ENCODE data around the gene DOC2B. TPM values are rescaled to one million over a fixed set of nuclear protein-coding genes. Genes with fewer than 3 reads are reported as not detected.
"Not testable (repeated sequence)": the region's sequence is repeated elsewhere in the genome, so short reads cannot be mapped to it uniquely, and the experiment has no call there.

DOC2B gene
- total RNA-seq, 1 experiment from 2014 or later, result 1.5 TPM

DNA sequence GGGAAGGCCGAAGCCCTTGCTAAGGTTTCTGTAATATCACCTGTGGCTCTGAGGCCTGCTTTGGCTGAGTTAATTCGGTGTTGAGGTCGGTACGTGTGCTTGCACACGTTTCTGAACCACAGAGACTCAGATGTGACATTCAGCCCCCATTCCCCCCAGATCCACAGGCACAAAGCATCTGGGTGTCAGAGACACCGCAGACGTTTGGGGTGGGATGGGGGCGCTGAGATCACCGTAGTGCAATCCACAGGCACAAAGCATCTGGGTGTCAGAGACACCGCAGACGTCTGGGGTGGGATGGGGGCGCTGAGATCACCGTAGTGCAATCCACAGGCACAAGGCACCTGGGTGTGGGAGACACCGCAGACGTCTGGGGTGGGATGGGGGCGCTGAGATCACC is 19.8 kb upstream of the DOC2B start:
- H3K27ac ChIP-seq (ENCODE audit: low read length); intact Hi-C loops (cut with micrococcal nuclease; ENCODE audit: unreplicated experiment); in situ Hi-C loops (cut with HindIII; ENCODE audit: low pct_unique_long_range_greater_than_20kb, low sequenced_read_pairs); H3K36me3 ChIP-seq (ENCODE audit: control insufficient read depth, insufficient read depth, low read length); CTCF ChIA-PET; H3K9me3 ChIP-seq (ENCODE audit: control insufficient read depth, insufficient read depth, low read depth, low read length); BruUV-seq (replicated peaks); DNase-seq (ENCODE audit: low read depth, low spot score); ATAC-seq; H3K27me3 ChIP-seq (ENCODE audit: control insufficient read depth, insufficient read depth, low read length); POLR2A ChIA-PET; H3K4me3 ChIP-seq (ENCODE audit: low read depth in 2 of 2, low read length in 2 of 2): not testable (repeated sequence)
- peaks cover 21% of the 10 kb centered on the region for H3K4me1 ChIP-seq (ENCODE audit: control insufficient read depth, insufficient read depth, low read length)

- peak; percentile 29 for ATAC-seq
- Histone ChIP-seq H3K9me3 (ENCODE audit: control insufficient read depth, insufficient read depth, low read depth, low read length) (no peaks in the 10 kb centered on the region), H3K27me3 (ENCODE audit: control insufficient read depth, insufficient read depth, low read length) (no peaks in the 10 kb centered on the region), H3K36me3 (ENCODE audit: control insufficient read depth, insufficient read depth, low read length) (no peaks in the 10 kb centered on the region), H3K4me1 (ENCODE audit: control insufficient read depth, insufficient read depth, low read length) (peaks cover 21% of the 10 kb centered on the region), H3K27ac (ENCODE audit: low read length) (peak overlapping the region; percentile 51; the same call in 1 of the 2 replicates), H3K4me3 (ENCODE audit: low read depth in 2 of 2, low read length in 2 of 2) (no peak overlapping the region)
- ChIA-PET POLR2A (no interaction called here), CTCF (no interaction called here)
- in situ Hi-C loops (cut with HindIII; ENCODE audit: low pct_unique_long_range_greater_than_20kb, low sequenced_read_pairs), result no loop called here
- BruUV-seq (replicated peaks), result no TSS peak
- TF ChIP-seq POLR2AphosphoS5 (IDR thresholded peaks at IDR 0.05; ENCODE audit: low read depth, low read length), result no peak
- TF ChIP-seq TCF7L2 (IDR thresholded peaks at IDR 0.05; ENCODE audit: low read depth, low read length), result no peak
- TF ChIP-seq, protein P1, sequence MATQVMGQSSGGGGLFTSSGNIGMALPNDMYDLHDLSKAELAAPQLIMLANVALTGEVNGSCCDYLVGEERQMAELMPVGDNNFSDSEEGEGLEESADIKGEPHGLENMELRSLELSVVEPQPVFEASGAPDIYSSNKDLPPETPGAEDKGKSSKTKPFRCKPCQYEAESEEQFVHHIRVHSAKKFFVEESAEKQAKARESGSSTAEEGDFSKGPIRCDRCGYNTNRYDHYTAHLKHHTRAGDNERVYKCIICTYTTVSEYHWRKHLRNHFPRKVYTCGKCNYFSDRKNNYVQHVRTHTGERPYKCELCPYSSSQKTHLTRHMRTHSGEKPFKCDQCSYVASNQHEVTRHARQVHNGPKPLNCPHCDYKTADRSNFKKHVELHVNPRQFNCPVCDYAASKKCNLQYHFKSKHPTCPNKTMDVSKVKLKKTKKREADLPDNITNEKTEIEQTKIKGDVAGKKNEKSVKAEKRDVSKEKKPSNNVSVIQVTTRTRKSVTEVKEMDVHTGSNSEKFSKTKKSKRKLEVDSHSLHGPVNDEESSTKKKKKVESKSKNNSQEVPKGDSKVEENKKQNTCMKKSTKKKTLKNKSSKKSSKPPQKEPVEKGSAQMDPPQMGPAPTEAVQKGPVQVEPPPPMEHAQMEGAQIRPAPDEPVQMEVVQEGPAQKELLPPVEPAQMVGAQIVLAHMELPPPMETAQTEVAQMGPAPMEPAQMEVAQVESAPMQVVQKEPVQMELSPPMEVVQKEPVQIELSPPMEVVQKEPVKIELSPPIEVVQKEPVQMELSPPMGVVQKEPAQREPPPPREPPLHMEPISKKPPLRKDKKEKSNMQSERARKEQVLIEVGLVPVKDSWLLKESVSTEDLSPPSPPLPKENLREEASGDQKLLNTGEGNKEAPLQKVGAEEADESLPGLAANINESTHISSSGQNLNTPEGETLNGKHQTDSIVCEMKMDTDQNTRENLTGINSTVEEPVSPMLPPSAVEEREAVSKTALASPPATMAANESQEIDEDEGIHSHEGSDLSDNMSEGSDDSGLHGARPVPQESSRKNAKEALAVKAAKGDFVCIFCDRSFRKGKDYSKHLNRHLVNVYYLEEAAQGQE (IDR thresholded peaks at IDR 0.05; ENCODE audit: insufficient read depth in 1 of 2, low read depth in 2 of 2, low read length in 1 of 2), result no peak
- TF ChIP-seq SIN3A (IDR thresholded peaks at IDR 0.05; ENCODE audit: borderline replicate concordance, insufficient read depth, low read depth, low read length), result no peak
- TF ChIP-seq, protein P2, sequence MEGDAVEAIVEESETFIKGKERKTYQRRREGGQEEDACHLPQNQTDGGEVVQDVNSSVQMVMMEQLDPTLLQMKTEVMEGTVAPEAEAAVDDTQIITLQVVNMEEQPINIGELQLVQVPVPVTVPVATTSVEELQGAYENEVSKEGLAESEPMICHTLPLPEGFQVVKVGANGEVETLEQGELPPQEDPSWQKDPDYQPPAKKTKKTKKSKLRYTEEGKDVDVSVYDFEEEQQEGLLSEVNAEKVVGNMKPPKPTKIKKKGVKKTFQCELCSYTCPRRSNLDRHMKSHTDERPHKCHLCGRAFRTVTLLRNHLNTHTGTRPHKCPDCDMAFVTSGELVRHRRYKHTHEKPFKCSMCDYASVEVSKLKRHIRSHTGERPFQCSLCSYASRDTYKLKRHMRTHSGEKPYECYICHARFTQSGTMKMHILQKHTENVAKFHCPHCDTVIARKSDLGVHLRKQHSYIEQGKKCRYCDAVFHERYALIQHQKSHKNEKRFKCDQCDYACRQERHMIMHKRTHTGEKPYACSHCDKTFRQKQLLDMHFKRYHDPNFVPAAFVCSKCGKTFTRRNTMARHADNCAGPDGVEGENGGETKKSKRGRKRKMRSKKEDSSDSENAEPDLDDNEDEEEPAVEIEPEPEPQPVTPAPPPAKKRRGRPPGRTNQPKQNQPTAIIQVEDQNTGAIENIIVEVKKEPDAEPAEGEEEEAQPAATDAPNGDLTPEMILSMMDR (IDR thresholded peaks at IDR 0.05), result no peak
- intact Hi-C loops (cut with micrococcal nuclease; ENCODE audit: unreplicated experiment), result no loop called here
- DNase-seq (ENCODE audit: low read depth, low spot score), result no peak
These were observed 19.1 kb upstream of the DOC2B start for GRCh38 chr17:200586-200985.

DNA sequence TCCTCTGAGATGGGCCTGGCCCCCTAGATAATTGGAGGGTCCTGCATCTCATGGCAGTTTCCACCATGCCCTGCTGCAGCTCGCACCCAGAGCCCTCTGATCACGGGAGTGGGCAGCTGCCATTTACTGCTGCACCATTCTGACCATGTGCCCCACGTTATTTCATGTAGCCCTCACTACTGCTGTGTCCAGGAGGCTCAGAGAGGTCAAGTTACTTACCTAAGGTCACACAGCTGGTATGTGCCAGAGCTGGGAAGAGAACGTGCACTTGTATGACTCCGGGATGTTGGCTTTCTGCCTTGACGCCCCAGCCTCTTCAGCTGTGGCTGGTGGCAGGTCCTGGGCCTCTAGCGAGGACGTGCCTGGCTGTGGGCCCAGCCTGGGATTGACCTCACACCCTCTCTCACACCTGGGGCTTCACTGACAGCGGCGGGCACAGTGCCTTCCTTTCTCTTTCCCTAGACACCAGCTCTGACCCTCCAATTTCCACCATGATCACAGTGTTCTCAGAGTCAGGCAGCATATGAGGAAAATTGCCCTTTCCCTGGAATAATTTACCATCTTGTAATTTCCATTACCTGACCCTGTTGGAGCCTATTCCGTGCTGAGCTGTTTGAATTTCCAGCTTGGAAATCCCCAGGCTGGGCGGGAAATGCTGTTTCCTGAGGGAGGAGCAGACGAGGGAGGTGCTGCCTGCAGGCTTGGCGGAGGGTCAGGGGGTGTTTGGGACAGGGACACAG is 18.5 kb upstream of the DOC2B start:
- no peaks in the 10 kb centered on the region for H3K27me3 ChIP-seq (ENCODE audit: control insufficient read depth, insufficient read depth, low read length)
- POLR2A ChIA-PET, result no interaction called here
- DNase-seq (ENCODE audit: low read depth, low spot score) (no peak), ATAC-seq (peak; percentile 77)
- no peaks in the 10 kb centered on the region for H3K9me3 ChIP-seq (ENCODE audit: control insufficient read depth, insufficient read depth, low read depth, low read length)
- peak overlapping the region; percentile 51; the same call in 1 of the 2 replicates for H3K27ac ChIP-seq (ENCODE audit: low read length)
- intact Hi-C loops (cut with micrococcal nuclease; ENCODE audit: unreplicated experiment), result no loop called here
- H3K36me3 ChIP-seq (ENCODE audit: control insufficient read depth, insufficient read depth, low read length), result no peaks in the 10 kb centered on the region
- H3K4me1 ChIP-seq (ENCODE audit: control insufficient read depth, insufficient read depth, low read length), result peaks cover 21% of the 10 kb centered on the region
- TF ChIP-seq POLR2AphosphoS5 (IDR thresholded peaks at IDR 0.05; ENCODE audit: low read depth, low read length) (no peak), TCF7L2 (IDR thresholded peaks at IDR 0.05; ENCODE audit: low read depth, low read length) (no peak), SIN3A (IDR thresholded peaks at IDR 0.05; ENCODE audit: borderline replicate concordance, insufficient read depth, low read depth, low read length) (no peak)
- TF ChIP-seq, protein P2 (IDR thresholded peaks at IDR 0.05), result no peak
- TF ChIP-seq, protein P1 (IDR thresholded peaks at IDR 0.05; ENCODE audit: insufficient read depth in 1 of 2, low read depth in 2 of 2, low read length in 1 of 2), result no peak
- no peak overlapping the region for H3K4me3 ChIP-seq (ENCODE audit: low read depth in 2 of 2, low read length in 2 of 2)
- BruUV-seq (replicated peaks), result no TSS peak
- CTCF ChIA-PET, result no interaction called here
- in situ Hi-C loops (cut with HindIII; ENCODE audit: low pct_unique_long_range_greater_than_20kb, low sequenced_read_pairs), result no loop called here
